Caki2 (cell line): ENCODE data around the gene ROCK2. TPM values are rescaled to one million over a fixed set of nuclear protein-coding genes. Genes with fewer than 3 reads are reported as not detected.

Experiments used
- DNase-seq: peaks from one replicate; pipeline ENCODE4 v3.0.0-alpha.2; 2015; ENCODE audit warnings: low read depth
- in situ Hi-C: cut with HindIII; loops from 2 replicates; pipeline ENCODE4 v1.10.0; 2016; ENCODE audit warnings: low sequenced_read_pairs, low pct_unique_long_range_greater_than_20kb, mixed read lengths
- total RNA-seq: library from RNA; depleted of rRNA; stranded (reverse); fragments of >200 nt; shearing (Covaris generic); gene quantifications from 2 replicates; pipeline ENCODE4 v1.2.3, GENCODE V29; 2014; ENCODE audit warnings: low replicate concordance

ROCK2 gene
- total RNA-seq, 1 experiment from 2014 or later = 8.3 TPM

DNA sequence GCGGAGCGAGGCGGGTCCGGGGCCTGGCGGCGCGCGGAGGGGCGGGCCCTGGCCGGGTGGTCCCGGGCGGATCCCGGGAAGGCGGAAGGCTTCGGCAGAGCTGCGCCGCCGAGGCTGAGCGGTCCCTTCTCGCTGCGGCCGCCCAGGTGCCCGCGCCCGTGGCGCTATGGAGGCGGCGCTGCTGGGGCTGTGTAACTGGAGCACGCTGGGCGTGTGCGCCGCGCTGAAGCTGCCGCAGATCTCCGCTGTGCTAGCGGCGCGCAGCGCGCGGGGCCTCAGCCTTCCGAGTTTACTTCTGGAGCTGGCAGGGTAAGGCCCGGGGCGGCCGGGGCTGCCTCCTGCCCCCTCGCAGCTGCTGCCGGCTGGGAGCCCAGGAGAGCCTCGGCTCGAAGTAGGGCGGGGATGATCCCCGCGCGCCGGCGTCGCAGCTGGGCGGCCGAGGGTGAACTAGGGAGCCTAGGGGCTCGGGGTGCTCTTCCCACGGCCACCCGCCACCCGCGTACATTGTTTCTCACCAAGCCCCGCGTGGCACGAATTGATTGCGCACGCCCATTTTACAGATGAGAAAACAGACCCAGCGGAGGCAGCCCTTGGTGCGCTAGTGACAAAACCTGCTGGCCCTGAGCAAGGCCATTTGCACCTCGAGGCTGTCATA lies 188.9 kb downstream of the ROCK2 start, which contains the start of gene SLC66A3:
Gene SLC66A3 (plus strand): TSS at position 87 of the 655 bp plus-strand sequence. CDS start 80 bp downstream, at position 167.
- peak; percentile 90 for DNase-seq
- in situ Hi-C loops = no loop called here

- in situ Hi-C loops = no loop called here
- peak; percentile 75 for DNase-seq
Measured at GRCh38 chr2:11154923-11155380, 189.5 kb downstream of the ROCK2 start.

- no peak for DNase-seq
- in situ Hi-C loops = no loop called here
Measured at GRCh38 chr2:11154016-11154922, 190.2 kb downstream of the ROCK2 start.

DNA sequence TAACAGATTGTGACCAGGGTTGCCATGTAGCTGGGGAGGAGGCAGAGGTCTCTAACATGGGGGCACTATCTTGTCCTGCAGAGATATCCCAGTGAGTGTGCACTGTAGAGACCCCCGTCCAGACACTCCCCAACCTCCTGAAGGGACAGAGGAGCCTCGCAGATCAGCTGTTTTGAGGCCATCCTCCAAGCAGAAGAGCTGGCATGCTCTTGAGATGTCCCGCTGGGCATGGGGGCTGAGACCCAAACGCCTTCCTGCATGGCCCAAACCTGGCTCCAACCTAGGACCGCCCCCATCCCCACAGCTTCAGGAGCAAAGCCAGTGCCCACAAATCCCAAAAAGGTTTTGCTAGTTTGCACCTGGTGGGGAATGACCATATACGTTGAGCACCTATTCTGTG lies 191.8 kb downstream of the ROCK2 start:
- in situ Hi-C loops = no loop called here
- DNase-seq = no peak

GRCh38 chr2:11147263-11147662 lies 197.2 kb downstream of the ROCK2 start:
- no peak for DNase-seq
- in situ Hi-C loops = no loop called here

DNA sequence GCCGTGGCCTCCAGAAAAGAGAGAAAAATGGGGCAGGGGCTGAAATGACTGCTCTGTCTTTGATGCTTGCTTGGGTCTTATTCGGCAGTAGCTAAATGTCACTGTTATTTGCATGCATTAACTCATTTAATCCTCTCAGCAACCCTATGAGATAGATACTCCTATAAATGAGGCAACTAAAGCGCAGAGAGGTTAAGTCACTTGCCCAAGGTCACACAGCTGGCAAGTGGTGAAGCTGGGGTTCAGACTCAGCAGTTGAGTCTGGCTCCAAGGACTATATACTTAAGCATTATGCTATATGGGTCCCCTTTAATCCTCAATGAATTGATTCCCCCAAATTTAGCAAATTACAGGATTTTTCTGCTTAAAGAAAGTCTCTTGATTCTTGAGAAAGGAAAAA lies 198.4 kb downstream of the ROCK2 start:
- no peak for DNase-seq
- in situ Hi-C loops = no loop called here

- DNase-seq = no peak
- in situ Hi-C loops = no loop called here
Measured at GRCh38 chr2:11145350-11145749, 199.1 kb downstream of the ROCK2 start.

DNA sequence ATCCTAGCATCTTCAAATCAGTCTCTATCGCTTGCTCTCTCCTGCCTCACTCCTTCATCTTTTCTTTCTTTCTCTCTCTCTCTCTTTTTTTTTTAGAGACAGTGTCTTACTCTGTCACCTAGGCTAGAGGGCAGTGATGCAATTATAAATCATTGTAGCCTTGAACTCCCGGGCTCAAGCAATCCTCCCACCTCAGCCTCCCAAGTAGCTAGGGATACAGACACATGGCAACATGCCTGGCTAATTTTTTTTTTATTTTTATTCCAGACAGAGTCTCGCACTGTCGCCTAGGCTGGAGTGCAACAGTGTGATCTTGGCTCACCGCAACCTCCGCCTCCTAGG lies 199.7 kb downstream of the ROCK2 start:
- no peak for DNase-seq
- in situ Hi-C loops = no loop called here

GRCh38 chr2:11144077-11144737 lies 200.2 kb downstream of the ROCK2 start:
- DNase-seq = no peak
- in situ Hi-C loops = no loop called here

GRCh38 chr2:11142987-11143386 lies 201.4 kb downstream of the ROCK2 start:
- in situ Hi-C loops = no loop called here
- no peak for DNase-seq

GRCh38 chr2:11142330-11142729 lies 202.1 kb downstream of the ROCK2 start:
- DNase-seq = no peak
- in situ Hi-C loops = no loop called here

GRCh38 chr2:11141319-11141718 lies 203.1 kb downstream of the ROCK2 start:
- no peak for DNase-seq
- in situ Hi-C loops = no loop called here

- DNase-seq = no peak
- in situ Hi-C loops = no loop called here
Measured at GRCh38 chr2:11140492-11140891, 203.9 kb downstream of the ROCK2 start.

- in situ Hi-C loops = loop anchor here (10.0 kb wide), 2 partner anchors 280 to 300 kb away; no protein-coding TSS in a partner anchor
- DNase-seq = no peak
Measured at GRCh38 chr2:11134349-11134748, 210.1 kb downstream of the ROCK2 start.

DNA sequence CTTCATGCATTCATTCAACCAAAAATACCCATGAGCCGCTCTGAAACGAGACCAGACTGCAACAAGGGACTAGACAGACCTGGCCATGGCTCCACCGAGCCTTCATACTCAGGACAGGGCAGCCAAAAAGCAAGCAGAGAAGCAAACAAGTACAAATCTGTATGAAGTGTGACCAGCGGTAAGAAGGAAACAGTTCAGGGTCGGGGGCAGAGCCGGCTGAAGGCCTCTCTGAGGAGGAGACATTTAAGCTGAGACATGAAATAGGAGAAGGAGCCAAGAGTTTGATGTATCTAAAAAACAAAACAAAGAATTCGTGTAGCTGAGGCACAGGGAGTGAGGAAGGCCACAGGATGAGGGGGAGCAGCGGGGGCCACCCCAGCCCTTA lies 210.5 kb downstream of the ROCK2 start:
- DNase-seq = no peak
- in situ Hi-C loops = loop anchor here (10.0 kb wide), 2 partner anchors 281 to 299 kb away; no protein-coding TSS in a partner anchor

- DNase-seq = no peak
- in situ Hi-C loops = loop anchor here (10.0 kb wide), 2 partner anchors 281 to 299 kb away; no protein-coding TSS in a partner anchor
Measured at GRCh38 chr2:11133238-11133935, 211.0 kb downstream of the ROCK2 start.

GRCh38 chr2:11132036-11132671 lies 212.3 kb downstream of the ROCK2 start:
- in situ Hi-C loops = loop anchor here (10.0 kb wide), 2 partner anchors 283 to 297 kb away; no protein-coding TSS in a partner anchor
- no peak for DNase-seq
